K562 (cell line): ENCODE data around the gene RRAS. TPM values are rescaled to one million over a fixed set of nuclear protein-coding genes. Genes with fewer than 3 reads are reported as not detected.

ENCODE experiments used
- CC2D1A ChIP-seq: fragments of 450-650 bp; IDR thresholded peaks from 2 replicates; pipeline ENCODE4 v1.6.1; 2017; ENCODE audit warnings: mild to moderate bottlenecking
- CTCF ChIP-seq, 3 experiments: IDR thresholded peaks in 2 of 3; conservative IDR thresholded peaks in 1 of 3; 2 replicates each; pipeline ENCODE4 v1.5.1; 2011 to 2012; ENCODE audit warnings: low read length in 3 of 3, mild to moderate bottlenecking in 3 of 3, control low read depth in 2 of 3, improper control_type of control experiment in 1 of 3, inconsistent platforms in 1 of 3, low read depth in 1 of 3, mixed read lengths in 1 of 3, moderate library complexity in 1 of 3; ENCODE audit not compliant: insufficient read depth in 2 of 3
- ELF4 ChIP-seq: fragments of 450-650 bp; formaldehyde crosslinking; IDR thresholded peaks from 2 replicates; pipeline ENCODE4 v1.4.0; 2022; ENCODE audit warnings: missing genetic modification characterization
- ESRRA ChIP-seq: fragments of 450-650 bp; IDR thresholded peaks from 2 replicates; pipeline ENCODE4 v1.6.1; 2014; ENCODE audit warnings: low read depth, mild to moderate bottlenecking, moderate library complexity, borderline replicate concordance
- JUND ChIP-seq, 2 experiments: IDR thresholded peaks; 2 replicates in 1 of 2; 3 replicates in 1 of 2; pipeline ENCODE4 v1.6.1; 2011; ENCODE audit warnings: borderline replicate concordance in 2 of 2, low read depth in 2 of 2, low read length in 2 of 2, improper control_type of control experiment in 1 of 2, missing biosample characterization in 1 of 2, missing genetic modification characterization in 1 of 2, missing genetic modification reagents in 1 of 2
- MYBL2 ChIP-seq, 2 experiments: fragments of 450-650 bp in 1 of 2; sonication (generic) in 1 of 2; formaldehyde crosslinking in 1 of 2; IDR thresholded peaks; 2 replicates each; pipeline versions ENCODE4 v1.6.1 to v1.8.1; 2017 to 2022; ENCODE audit warnings: borderline replicate concordance in 1 of 2, inconsistent platforms in 1 of 2, low read depth in 1 of 2, mild to moderate bottlenecking in 1 of 2, missing genetic modification reagents in 1 of 2, moderate library complexity in 1 of 2
- SIN3A ChIP-seq, 2 experiments: fragments of 150-350 bp in 1 of 2; IDR thresholded peaks; 2 replicates each; pipeline ENCODE4 v1.6.1; 2011 to 2016; ENCODE audit warnings: borderline replicate concordance in 2 of 2, low read depth in 2 of 2, low read length in 2 of 2, mild to moderate bottlenecking in 2 of 2, moderate library complexity in 2 of 2; ENCODE audit not compliant: control insufficient read depth in 1 of 2
- SMAD1 ChIP-seq: fragments of 150-350 bp; IDR thresholded peaks from 2 replicates; pipeline ENCODE4 v1.6.1; 2014; ENCODE audit warnings: low read length, low read depth; ENCODE audit not compliant: partially characterized antibody
- YBX1 ChIP-seq: fragments of 450-650 bp; IDR thresholded peaks from 2 replicates; pipeline ENCODE4 v1.7.1; 2016; ENCODE audit warnings: mild to moderate bottlenecking
- ZBTB49 ChIP-seq: sonication (generic); formaldehyde crosslinking; IDR thresholded peaks from 2 replicates; pipeline ENCODE4 v1.8.0; 2022; ENCODE audit warnings: missing genetic modification reagents, mild to moderate bottlenecking, borderline replicate concordance
- ZNF511 ChIP-seq: sonication (generic); formaldehyde crosslinking; IDR thresholded peaks from 2 replicates; pipeline ENCODE4 v1.8.0; 2022; ENCODE audit warnings: mild to moderate bottlenecking, missing genetic modification reagents
- ZNF696 ChIP-seq: fragments of 250-450 bp; sonication (Bioruptor Pico); conservative IDR thresholded peaks from 2 replicates; pipeline ENCODE4 v1.4.0; 2020; ENCODE audit warnings: mild to moderate bottlenecking, moderate library complexity
- ZNF766 ChIP-seq: fragments of 200-800 bp; sonication (Bioruptor generic); conservative IDR thresholded peaks from 2 replicates; pipeline ENCODE4 v1.6.1; 2016; ENCODE audit warnings: missing genetic modification characterization, missing compliant biosample characterization
- polyA plus RNA-seq, 8 experiments: library from polyadenylated mRNA; depleted of rRNA in 4 of 8; stranded (reverse) in 5 of 8; unstranded in 3 of 8; fragments of >200 nt; fragmentation: Nextera tagmentation in 2 of 8; fragmentation: Illumina TruSeq in 1 of 8; extraction: Ambion mirVana in 2 of 8; extraction: Trizol in 1 of 8; gene quantifications; 2 replicates each; pipeline versions ENCODE4 v1.2.1 to v1.2.3, GENCODE V29; 2011 to 2014; ENCODE audit warnings: inconsistent platforms in 1 of 8, missing spikeins in 1 of 8
- total RNA-seq, 7 experiments: library from RNA; depleted of rRNA in 6 of 7; stranded (reverse); fragments of >200 nt in 6 of 7; fragmentation: Illumina TruSeq in 2 of 7; extraction: Trizol in 2 of 7; gene quantifications; 2 replicates each; pipeline versions ENCODE4 v1.2.1 to v1.2.3, GENCODE V29; 2011 to 2021; ENCODE audit warnings: low replicate concordance in 1 of 7
- TF ChIP-seq, protein P1 (sequence below): fragments of 450-650 bp; formaldehyde crosslinking; IDR thresholded peaks from 2 replicates; pipeline ENCODE4 v1.4.0; 2020; ENCODE audit warnings: mild to moderate bottlenecking, moderate library complexity
- TF ChIP-seq, protein P2 (sequence below): fragments of 450-650 bp; formaldehyde crosslinking; conservative IDR thresholded peaks from 2 replicates; pipeline ENCODE4 v1.4.0; 2022; ENCODE audit warnings: mild to moderate bottlenecking, missing genetic modification characterization

RRAS gene
- total and polyA plus RNA-seq, 9 of the 15 experiments (the other 6 are each of a cell fraction or from before 2014, with no cell fraction given) = 0.70 to 17.3 (median 8.2) TPM

- TF ChIP-seq ESRRA = peak; percentile 49
- TF ChIP-seq YBX1 = no peak
- TF ChIP-seq ZNF696 (CRISPR knock-in tag) = no peak
- 0 out of 2 replicates have a peak, but pooled peaks have one; percentile 10 for TF ChIP-seq ZBTB49 (CRISPR knock-in tag)
- TF ChIP-seq JUND (IDR thresholded peaks at IDR 0.05; ENCODE audit: borderline replicate concordance, low read depth, low read length) = 0 out of 2 replicates have a peak, but pooled peaks have one; percentile 6
- TF ChIP-seq JUND (tag; IDR thresholded peaks at IDR 0.05; ENCODE audit: borderline replicate concordance, low read depth, low read length) = no peak; the same call in 2 of the 3 replicates
- TF ChIP-seq SMAD1 = peak; percentile 62
- TF ChIP-seq, protein P1, sequence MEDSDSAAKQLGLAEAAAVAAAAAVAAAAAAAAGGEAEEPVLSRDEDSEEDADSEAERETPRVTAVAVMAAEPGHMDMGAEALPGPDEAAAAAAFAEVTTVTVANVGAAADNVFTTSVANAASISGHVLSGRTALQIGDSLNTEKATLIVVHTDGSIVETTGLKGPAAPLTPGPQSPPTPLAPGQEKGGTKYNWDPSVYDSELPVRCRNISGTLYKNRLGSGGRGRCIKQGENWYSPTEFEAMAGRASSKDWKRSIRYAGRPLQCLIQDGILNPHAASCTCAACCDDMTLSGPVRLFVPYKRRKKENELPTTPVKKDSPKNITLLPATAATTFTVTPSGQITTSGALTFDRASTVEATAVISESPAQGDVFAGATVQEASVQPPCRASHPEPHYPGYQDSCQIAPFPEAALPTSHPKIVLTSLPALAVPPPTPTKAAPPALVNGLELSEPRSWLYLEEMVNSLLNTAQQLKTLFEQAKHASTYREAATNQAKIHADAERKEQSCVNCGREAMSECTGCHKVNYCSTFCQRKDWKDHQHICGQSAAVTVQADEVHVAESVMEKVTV = peak; percentile 61; the same call in 1 of the 2 replicates
- TF ChIP-seq CTCF (IDR thresholded peaks at IDR 0.05 in 2 of 3, conservative IDR thresholded peaks at IDR 0.05 in 1 of 3; ENCODE audit: insufficient read depth in 2 of 3, low read depth in 1 of 3, low read length in 3 of 3) = peak; percentile 72 to 89 (median 82)
- TF ChIP-seq, protein P2, sequence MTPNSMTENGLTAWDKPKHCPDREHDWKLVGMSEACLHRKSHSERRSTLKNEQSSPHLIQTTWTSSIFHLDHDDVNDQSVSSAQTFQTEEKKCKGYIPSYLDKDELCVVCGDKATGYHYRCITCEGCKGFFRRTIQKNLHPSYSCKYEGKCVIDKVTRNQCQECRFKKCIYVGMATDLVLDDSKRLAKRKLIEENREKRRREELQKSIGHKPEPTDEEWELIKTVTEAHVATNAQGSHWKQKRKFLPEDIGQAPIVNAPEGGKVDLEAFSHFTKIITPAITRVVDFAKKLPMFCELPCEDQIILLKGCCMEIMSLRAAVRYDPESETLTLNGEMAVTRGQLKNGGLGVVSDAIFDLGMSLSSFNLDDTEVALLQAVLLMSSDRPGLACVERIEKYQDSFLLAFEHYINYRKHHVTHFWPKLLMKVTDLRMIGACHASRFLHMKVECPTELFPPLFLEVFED (CRISPR knock-in tag) = no peak
- TF ChIP-seq MYBL2 (IDR thresholded peaks at IDR 0.05; ENCODE audit: low read depth) = no peak
- TF ChIP-seq MYBL2 (CRISPR knock-in tag; IDR thresholded peaks at IDR 0.05; ENCODE audit: borderline replicate concordance) = no peak
- peak; percentile 3 to 43; a peak in 2 of 4 replicates for TF ChIP-seq SIN3A (IDR thresholded peaks at IDR 0.05; ENCODE audit: borderline replicate concordance in 2 of 2, control insufficient read depth in 1 of 2, low read depth in 2 of 2, low read length in 2 of 2)
- TF ChIP-seq CC2D1A = peak; percentile 68
- TF ChIP-seq ELF4 = no peak
- TF ChIP-seq ZNF766 (CRISPR knock-in tag) = peak; percentile 55; the same call in 1 of the 2 replicates
- TF ChIP-seq ZNF511 (CRISPR knock-in tag) = peak; percentile 45; the same call in 1 of the 2 replicates
Measured at GRCh38 chr19:49677901-49678674, 38.1 kb upstream of the RRAS start (continued).
